Measurements from ENCODE around the gene VAMP1.
A peak's percentile ranks its signal among the peaks of the same experiment; 100 is the strongest.
"Not testable (repeated sequence)": the region's sequence is repeated elsewhere in the genome, so short reads cannot be mapped to it uniquely, and the experiment has no call there.

VAMP1 gene

DNA sequence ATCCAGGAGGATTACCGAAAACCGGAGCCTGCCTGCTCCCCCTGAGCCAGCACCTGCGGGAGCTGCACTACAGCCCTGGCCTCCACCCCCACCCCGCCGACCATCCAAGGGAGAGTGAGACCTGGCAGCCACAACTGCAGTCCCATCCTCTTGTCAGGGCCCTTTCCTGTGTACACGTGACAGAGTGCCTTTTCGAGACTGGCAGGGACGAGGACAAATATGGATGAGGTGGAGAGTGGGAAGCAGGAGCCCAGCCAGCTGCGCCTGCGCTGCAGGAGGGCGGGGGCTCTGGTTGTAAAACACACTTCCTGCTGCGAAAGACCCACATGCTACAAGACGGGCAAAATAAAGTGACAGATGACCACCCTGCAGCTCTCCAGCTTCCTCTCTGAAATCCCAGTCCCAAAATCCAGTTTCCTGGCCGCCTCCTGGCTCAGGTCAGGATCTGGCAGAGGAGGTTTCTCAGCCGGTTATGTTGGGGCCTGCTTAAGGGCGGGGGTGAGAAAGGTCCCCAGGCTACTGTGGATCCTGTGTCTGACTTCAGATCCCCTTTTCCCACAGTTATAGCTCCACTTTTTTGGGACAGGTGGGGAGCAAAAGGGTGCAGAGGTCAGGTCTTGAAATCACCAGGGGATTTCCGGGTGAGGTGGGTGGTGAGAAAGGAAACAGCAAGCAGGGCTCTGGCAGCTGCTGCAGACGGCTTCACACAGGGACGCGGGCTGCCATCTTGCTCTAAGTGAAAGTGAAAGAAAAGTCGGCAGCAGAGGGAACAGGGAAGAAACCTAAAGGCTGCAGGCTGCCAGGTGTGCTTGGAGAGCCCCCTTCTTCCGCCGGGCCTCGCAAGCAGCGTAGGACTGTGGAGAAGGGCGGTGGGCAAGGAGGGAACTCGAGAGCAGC is 18.9 kb downstream of the VAMP1 start, which contains the start of gene TAPBPL:
Gene TAPBPL (plus strand): TSS at position 695 of the 897 bp plus-strand sequence. CDS start 207 bp downstream, outside the sequence.
- peak; percentile 57 to 69 for DNase-seq (ENCODE audit: low read depth in 2 of 2)

DNA sequence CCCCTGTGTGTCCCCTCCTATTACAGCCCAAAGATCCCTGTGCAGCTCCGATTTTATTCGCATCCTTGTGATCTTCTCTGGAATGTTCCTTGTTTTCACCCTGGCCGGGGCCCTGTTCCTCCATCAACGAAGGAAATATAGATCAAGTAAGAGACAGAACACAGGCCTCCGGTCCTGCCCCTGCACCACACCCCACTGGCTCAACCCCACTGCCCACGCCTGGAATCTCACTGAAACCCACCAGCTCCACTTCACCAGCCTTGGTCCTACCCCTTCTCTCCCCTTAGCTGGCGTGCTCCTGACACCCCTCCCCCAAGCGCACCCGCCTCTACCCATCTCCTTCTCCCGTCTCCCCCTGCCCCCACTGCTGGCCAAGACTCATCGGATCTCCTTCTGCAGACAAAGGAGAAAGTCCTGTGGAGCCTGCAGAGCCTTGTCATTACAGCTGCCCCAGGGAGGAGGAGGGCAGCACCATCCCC is 19.6 kb downstream of the VAMP1 start:
- no peak for DNase-seq (ENCODE audit: low read depth in 2 of 2)

DNA sequence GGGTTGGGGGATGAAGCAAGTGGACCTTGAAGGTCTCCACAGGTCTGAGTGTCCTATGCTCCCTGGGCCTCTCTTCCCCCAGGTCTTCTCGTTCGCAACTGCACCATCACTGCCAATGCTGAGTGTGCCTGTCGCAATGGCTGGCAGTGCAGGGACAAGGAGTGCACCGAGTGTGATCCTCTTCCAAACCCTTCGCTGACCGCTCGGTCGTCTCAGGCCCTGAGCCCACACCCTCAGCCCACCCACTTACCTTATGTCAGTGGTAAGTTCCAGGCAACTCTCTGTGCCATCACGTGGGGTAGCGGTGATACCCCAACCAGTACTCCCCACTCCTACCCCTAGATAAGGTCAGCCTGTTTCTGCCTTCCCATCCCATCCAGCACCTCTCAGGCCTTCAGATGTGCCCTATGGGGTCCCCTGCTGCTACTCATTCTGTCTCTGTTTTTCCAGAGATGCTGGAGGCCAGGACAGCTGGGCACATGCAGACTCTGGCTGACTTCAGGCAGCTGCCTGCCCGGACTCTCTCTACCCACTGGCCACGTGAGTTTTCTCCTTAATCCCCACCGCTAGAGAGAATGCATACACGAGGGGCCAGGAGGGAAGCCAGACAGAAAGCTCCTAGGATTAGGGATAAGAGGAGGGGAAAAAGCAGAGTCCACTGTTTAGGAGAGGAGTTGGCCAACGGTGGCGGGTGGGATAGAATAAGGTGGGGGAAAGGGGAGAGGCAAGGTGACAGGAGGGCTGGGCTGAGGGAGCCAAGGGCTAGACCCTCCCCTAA is 20.2 kb downstream of the VAMP1 start:
- DNase-seq (ENCODE audit: low read depth in 2 of 2), result no peak

DNA sequence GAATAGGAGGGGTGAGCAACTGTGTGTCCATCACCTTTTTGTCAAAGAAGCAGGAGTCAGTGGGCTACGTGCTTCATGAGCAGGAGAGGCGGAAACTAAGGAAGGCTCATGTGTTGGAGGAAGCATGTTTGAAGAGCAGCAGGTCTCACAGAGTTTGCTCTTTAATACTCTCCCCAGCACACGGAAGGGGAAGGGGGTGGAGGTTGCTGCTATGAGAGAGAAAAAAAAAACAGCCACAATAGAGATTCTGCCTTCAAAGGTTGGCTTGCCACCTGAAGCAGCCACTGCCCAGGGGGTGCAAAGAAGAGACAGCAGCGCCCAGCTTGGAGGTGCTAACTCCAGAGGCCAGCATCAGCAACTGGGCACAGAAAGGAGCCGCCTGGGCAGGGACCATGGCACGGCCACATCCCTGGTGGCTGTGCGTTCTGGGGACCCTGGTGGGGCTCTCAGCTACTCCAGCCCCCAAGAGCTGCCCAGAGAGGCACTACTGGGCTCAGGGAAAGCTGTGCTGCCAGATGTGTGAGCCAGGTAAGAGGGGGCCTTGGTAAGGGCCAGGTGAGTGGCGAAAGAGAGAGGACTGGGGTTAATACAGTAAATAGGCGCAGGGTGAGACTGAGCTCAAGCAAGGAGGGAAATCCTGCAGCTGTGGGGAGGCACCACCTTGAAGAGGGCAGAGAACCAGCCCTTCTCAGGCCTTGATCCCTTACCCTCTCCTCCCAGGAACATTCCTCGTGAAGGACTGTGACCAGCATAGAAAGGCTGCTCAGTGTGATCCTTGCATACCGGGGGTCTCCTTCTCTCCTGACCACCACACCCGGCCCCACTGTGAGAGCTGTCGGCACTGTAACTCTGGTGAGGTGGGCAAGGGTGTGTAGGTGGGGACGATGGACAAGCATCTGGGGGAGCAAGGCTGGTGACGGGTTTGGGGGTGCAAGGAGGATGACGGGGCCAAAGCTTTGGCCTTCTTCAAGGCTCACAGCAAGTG is 25.5 kb downstream of the VAMP1 start, which contains the start of gene CD27:
Gene CD27 (plus strand): TSS at position 252 of the 985 bp plus-strand sequence. CDS start 141 bp downstream, at position 393.
- no peak for DNase-seq (ENCODE audit: low read depth in 2 of 2)

DNA sequence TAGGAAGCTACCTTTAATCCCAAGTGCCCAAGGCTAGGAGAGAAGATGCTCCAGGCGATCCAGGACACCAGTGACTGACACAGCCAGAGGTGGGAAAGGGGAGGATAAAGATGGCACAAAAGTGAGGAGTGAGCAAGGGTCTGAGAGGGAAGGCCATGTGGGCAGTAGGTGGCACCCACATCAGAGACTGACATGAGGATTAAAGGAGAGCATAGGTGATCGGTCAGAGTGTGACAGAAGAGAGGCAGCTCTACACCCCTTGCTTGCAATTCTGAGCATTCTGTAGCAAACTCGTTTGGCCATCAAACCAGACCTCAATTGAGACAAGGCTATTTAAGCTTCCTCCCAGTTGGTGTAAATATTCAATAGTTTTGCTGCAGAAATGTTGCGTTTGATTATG is 26.4 kb downstream of the VAMP1 start:
- no peak for DNase-seq (ENCODE audit: low read depth in 2 of 2)

DNA sequence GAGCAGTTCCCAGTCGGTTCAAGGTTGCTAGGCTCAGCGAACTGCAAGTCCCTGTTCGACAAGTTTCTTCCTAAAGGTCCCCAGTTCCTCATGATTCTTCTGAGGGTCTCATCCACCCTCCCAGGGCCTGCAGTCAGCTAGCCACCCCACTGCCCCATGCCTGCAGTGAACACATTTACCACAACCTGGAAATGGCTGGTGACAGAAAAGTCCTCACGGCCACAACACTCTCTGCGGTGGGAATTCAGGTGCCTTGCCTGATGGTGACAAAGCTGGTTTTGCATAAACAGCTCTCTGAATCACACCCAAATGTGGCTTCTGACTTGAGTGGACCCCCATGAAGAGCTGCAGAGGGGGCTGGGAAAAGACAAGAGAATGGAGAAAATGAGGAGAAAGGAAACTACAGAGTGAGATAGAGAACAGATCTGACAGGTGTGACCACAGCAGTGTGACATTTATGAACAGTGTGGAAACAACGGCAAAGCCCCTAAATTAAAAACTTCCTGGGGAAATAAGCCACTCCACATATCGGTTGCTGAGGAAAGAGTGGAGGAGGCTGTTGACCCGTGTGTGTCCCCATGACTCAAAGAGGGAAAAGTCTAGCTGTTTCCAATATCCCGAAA is 27.0 kb downstream of the VAMP1 start:
- no peak for DNase-seq (ENCODE audit: low read depth in 2 of 2)

DNA sequence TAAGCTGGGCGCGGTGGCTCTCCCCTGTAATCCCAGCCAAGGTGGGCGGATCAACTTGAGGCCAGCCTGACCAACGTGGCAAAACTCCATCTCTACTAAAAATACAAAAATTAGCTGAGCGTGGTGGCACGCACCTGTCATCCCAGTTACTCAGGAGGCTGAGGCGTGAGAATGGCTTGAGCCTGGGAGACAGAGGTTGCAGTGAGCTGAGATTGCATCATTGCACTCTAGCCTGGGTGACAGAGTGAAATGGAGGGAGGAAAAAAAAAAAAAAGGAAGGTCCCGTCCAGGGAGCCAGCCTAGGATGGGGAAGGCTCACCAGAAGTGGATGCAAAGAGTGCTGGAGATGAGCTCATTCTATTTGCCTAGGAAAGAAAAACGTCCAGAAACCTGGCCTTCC is 27.6 kb downstream of the VAMP1 start:
- DNase-seq (ENCODE audit: low read depth in 2 of 2), result no peak

DNA sequence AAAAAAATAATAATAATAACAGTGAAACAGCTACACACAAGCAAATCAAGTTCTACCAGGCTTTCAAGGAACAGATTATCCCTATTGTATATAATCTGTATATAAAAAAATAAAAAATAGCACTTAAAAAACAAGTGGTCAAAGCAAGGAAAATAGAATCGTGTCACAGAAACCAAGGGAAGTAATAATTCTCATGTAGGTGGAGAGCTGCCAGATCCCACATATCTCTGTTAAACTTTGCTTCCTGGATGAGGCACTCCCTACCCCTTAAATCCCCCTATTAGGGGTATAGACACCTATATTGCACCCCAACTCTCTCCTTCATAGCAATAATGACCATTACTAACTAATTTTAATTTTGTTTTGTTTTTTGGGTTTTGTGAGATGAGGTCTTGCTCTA is 30.1 kb downstream of the VAMP1 start:
- no peak for DNase-seq (ENCODE audit: low read depth in 2 of 2)

DNA sequence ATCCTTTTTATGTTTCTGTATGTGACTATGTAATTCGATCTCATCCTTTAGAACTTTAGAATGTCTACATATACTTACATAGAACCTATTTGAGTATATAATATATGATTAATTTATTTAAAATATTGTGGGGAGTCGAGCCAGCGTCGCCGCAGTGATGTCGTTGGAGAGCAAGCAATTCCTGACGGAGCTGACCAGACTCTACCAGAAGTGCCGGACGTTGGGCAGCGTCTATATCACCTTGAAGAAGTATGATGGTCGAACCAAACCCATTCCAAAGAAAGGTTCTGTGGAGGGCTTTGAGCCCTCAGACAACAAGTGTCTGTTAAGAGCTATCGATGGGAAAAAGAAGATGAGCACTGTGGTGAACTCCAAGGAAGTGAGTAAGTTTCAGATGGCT is 32.1 kb downstream of the VAMP1 start:
- no peak for DNase-seq (ENCODE audit: low read depth in 2 of 2)

DNA sequence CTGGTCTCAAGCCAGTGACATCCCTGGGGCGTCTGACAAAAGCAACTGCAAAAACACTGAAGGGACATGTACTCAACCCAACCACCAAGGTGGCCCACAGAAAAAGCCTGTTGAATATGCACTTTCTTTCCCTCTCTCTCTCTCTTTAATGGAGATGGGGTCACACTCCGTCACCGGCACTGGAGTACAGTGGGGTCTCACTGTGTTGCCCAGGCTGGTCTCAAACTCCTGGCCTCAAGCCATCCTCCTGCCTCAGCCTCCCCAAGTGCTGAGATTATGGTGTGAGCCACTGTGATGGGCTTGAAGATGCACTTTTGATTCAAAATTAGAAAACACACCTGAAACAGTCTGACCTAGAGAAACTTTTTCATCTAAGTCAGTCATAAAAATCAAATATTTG is 32.9 kb downstream of the VAMP1 start:
- no peak for DNase-seq (ENCODE audit: low read depth in 2 of 2)

DNA sequence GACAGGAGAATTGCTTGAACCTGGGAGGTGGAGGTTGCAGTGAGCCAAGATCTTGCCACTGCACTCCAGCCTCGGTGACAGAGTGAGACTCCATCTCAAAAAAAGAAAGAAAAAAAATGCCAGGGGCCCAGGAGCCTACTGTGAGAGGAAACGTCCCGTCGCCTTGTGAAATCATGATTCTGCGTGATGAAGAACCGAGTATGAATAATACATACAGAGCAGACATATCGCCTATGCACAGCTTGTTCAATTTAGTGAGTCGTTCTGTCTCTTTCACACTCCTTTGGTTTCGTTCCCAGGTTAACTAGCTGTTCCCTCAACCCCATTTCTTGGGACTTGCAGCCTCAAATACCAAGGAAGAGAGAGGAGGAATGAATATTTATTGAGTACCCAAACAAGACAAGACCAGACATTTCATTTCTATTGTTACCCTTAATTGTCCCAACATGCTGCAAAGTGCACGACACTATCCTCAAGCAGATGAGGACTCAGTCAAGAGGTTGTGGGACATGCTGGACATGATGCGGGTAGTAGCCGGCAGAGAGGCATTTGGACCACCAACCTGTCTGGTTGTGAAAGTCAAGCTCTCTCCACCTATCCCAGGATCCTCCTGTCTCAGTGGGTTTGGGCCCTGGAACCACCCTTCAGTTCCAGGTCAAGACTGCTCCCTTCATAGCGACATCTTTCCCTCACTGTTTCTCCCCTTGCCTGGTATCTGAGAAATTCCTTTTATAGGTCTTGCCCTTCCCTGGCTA is 34.3 kb downstream of the VAMP1 start:
- no peak for DNase-seq (ENCODE audit: low read depth in 2 of 2)

DNA sequence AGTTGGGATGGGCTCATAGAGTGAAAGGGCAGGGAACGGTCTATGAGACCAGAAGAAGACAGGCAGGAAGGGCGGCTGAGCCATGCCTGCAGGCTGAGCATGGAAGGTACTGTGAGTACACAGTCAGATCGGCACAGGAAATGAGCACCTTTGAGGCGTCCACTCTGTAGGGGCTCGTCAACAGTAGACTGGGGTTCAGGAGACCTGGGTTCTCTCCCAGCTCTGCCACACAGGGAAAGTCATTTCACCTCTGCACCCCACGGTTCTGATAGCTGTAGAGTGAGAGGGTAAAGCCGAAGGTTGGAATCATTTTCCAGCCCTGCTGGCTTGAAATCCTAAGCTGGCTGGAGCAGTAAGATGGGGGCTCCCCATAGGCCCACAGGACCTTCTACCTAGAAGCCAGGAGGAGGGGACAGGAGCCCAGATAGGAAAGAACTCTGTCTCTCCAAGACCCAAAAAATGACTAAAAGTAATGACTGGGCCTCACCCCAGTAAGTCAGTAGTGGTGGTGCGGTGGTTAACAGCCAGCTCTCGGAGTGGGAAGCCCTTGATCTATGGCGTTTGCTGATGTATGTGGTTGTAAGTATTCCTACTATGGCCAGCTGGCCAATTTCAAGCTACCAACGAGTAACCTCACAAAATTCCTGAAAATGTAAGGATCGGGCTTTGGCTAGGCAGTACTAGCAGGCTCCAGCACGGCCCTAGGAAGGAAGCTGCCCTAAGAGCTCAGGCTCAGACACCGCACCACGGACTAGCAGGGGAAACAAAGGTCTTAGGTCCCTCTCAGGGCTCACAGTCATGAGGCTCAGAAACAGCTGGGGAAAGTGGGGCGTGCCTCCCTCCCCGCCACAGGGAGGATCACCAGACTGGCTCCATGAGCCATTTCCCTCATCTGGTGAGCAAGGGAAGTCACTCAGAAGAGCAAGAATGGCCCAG is 36.0 kb downstream of the VAMP1 start:
- no peak for DNase-seq (ENCODE audit: low read depth in 2 of 2)

DNA sequence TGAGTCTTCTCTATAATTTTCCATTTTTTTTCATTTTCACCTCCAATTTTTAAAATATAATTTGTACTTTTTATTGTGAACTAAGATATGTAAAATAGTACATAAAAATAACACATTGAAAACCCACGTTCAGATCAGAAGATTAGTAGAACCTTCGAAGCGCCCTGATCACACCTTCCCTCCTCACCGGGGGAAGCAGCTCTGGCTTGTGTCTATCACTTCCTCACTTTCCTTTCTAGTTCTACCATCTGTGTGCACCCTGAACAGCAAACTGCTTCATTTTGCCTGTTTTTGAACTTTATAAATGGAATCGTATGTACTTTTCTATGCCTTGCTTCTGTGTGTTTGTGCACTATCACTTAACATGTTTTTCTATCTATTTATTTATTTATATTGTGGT is 37.5 kb downstream of the VAMP1 start:
- DNase-seq (ENCODE audit: low read depth in 2 of 2), result no peak

DNA sequence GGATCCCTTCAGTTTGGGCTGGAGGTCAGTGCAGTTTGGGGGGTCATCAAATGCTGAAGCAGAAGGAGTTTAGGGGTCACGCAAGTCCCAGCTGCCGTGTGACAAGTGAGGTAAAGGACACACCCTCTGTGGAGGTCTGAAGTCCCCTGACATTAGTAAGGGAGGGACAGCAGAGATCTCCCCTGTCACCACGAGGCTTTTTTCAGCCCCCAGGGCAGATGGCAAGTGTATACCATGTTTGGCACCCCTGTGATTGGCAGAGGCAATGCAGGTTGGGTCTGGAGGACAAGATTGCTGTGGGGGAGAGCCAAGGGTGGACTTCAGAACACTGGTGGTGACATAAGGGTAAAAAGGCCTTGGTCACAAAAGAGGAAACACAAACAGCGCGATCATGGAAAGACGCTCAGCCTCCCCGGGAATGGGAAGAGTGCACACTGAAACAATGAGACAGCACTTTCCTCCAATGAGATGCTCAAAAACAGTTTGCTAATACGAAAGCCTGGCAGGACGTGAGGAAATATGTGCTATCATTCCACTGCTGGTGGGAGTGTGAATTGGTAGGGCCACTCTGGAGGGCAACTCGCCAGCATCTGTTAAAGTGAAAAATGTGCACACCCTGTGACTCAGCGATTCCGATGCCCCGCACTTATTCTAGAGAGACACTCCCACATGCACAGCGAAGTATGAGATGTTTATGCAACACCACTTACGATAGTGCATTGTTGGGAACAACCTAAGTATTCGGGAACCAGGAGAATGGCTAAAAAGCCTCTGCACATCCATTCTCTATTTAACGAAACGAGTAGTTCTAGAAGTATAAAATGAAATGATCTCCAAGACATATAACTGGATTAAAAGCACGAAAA is 40.1 kb downstream of the VAMP1 start:
- DNase-seq (ENCODE audit: low read depth in 2 of 2), result peak in 1 of 2 donors; percentile 55

DNA sequence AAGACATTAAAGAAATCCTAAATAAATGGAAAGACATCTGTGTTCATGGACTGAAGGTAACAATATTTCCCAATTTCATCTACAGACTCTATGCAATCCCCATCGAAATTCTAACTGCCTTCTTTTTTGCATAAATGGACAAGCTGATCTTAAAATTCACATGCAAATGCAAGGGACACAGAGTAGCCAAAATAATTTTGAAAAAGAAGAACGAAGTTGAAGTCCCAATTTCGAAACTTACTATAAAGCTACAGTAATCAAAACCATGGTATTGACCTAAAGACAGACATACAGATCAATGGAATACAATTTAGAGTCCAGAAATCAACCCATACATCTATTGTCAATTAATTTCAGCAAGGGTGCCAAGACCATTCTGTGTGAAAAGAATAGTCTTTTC is 42.2 kb downstream of the VAMP1 start:
- DNase-seq (ENCODE audit: low read depth in 2 of 2), result no peak

DNA sequence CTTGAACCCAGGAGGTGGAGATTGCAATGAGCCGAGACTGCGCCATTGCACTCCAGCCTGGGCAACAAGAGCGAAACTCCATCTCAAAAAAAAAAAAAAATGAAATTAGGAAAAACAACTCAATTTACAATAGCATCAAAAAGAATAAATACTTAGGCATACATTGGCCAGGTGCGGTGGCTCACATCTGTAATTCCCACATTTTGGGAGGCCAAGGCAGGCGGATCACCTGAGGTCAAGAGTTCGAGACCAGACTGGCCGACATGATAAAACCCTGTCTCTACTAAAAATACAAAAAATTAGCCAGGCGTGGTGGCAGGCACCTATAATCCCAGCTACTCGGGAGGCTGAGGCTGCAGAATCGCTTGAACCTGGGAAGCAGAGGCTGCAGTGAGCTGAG is 42.7 kb downstream of the VAMP1 start:
- not testable (repeated sequence) for DNase-seq (ENCODE audit: low read depth in 2 of 2)

DNA sequence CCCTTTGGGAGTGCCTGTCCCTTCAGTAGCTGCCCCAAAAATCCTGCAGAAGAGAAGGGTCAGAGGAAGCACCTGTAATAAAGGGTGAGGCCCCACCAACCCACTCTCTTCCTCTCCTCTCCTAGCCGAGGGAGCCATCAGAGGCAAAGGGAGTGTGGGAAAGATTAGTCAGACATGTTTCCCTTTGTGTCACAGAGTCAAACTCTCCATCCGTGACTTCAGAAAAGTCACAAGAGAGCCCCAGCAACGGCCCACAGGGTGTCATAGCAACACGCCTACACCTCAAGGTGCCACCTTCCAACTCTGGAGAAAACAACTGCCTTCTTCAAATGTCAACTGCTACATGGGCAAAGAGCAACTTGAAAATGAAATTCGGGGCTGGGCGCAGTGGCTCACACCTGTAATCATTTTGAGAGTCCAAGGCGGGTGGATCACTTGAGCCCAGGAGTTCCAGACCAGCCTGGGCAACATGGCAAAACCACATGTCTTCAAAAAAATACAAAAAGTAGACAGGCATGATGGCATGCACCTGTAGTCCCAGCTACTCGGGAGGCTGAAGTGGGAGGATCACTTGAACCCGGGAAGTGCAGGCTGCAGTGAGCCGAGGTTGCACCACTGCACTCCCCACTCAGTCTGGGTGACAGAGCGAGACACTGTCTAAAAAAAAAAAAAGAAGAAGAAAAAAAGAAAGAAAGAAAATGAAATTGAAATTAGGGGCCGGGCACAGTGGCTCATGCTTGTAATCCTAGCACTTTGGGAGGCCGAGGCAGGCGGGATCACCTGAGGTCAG is 43.4 kb downstream of the VAMP1 start:
- DNase-seq (ENCODE audit: low read depth in 2 of 2), result peak; percentile 79 to 92
